WI38 (cell line): ENCODE measurements around the gene E4F1.

Experiments used
- H3K4me3 ChIP-seq: 2 replicates; pipeline ENCODE4 v1.5.1; 2011; ENCODE audit warnings: low read depth, mild to moderate bottlenecking, control low read depth, low read length
- CTCF ChIP-seq: IDR thresholded peaks from 2 replicates; pipeline ENCODE4 v1.5.1; 2012; ENCODE audit warnings: low read depth, mild to moderate bottlenecking, control low read depth, low read length

Gene E4F1

GRCh38 chr16:2280981-2281542 is 57.7 kb downstream of the E4F1 start:
- no peak for TF ChIP-seq CTCF
- H3K4me3 ChIP-seq: no peak overlapping the region

- H3K4me3 ChIP-seq: no peak overlapping the region
- TF ChIP-seq CTCF: no peak
These were observed 58.9 kb downstream of the E4F1 start for GRCh38 chr16:2282262-2282661.

GRCh38 chr16:2282866-2283555 is 59.6 kb downstream of the E4F1 start:
- H3K4me3 ChIP-seq: no peak overlapping the region
- TF ChIP-seq CTCF: no peak

GRCh38 chr16:2284001-2284770 is 60.8 kb downstream of the E4F1 start:
- TF ChIP-seq CTCF: no peak
- H3K4me3 ChIP-seq: no peak overlapping the region

- no peak overlapping the region for H3K4me3 ChIP-seq
- TF ChIP-seq CTCF: no peak
These were observed 61.6 kb downstream of the E4F1 start for GRCh38 chr16:2284797-2285576.
